Ureter (tissue), 1 donor: ENCODE results near the gene NTRK2. TPM values are rescaled to one million over a fixed set of nuclear protein-coding genes. Genes with fewer than 3 reads are reported as not detected.

Source experiments
- DNase-seq: peaks from one replicate; pipeline ENCODE4 v3.0.0-alpha.2; 2020; ENCODE audit warnings: low spot score
- total RNA-seq: library from RNA; stranded (reverse); gene quantifications from one replicate; pipeline ENCODE4 v1.2.4, GENCODE V29; 2023
- donor health status: DM: yes; HTN: yes; CAD: no.

The NTRK2 gene
- total RNA-seq, 1 donor from 2014 or later = 3.0 TPM

GRCh38 chr9:85020791-85021190, 351.3 kb downstream of the NTRK2 start:
- no peak for DNase-seq

- no peak for DNase-seq
These were observed 352.2 kb downstream of the NTRK2 start for GRCh38 chr9:85021686-85022085.

GRCh38 chr9:85024374-85024773, 354.8 kb downstream of the NTRK2 start:
- no peak for DNase-seq

GRCh38 chr9:85025638-85026037, 356.1 kb downstream of the NTRK2 start:
- DNase-seq = no peak

- DNase-seq = no peak
These were observed 358.3 kb downstream of the NTRK2 start for GRCh38 chr9:85027870-85028269.

GRCh38 chr9:85030316-85030715, 360.8 kb downstream of the NTRK2 start:
- DNase-seq = no peak

GRCh38 chr9:85036496-85036895, 367.0 kb downstream of the NTRK2 start:
- no peak for DNase-seq

- no peak for DNase-seq
These were observed 368.5 kb downstream of the NTRK2 start for GRCh38 chr9:85038061-85038460.

- DNase-seq = no peak
These were observed 369.5 kb downstream of the NTRK2 start for GRCh38 chr9:85038824-85039608.

- no peak for DNase-seq
These were observed 370.6 kb downstream of the NTRK2 start for GRCh38 chr9:85040146-85040545.

- no peak for DNase-seq
These were observed 371.4 kb downstream of the NTRK2 start for GRCh38 chr9:85040821-85041465.

- no peak for DNase-seq
These were observed 372.1 kb downstream of the NTRK2 start for GRCh38 chr9:85041466-85042137.

- DNase-seq = no peak
These were observed 373.6 kb downstream of the NTRK2 start for GRCh38 chr9:85042981-85043647.

- no peak for DNase-seq
These were observed 375.7 kb downstream of the NTRK2 start for GRCh38 chr9:85045271-85045670.

GRCh38 chr9:85046475-85046874, 376.9 kb downstream of the NTRK2 start:
- DNase-seq = no peak

GRCh38 chr9:85053206-85053786, 383.8 kb downstream of the NTRK2 start:
- no peak for DNase-seq

- no peak for DNase-seq
These were observed 384.5 kb downstream of the NTRK2 start for GRCh38 chr9:85054017-85054416.

- no peak for DNase-seq
These were observed 386.1 kb downstream of the NTRK2 start for GRCh38 chr9:85055506-85056202.

GRCh38 chr9:85056203-85056572, 386.7 kb downstream of the NTRK2 start:
- no peak for DNase-seq

GRCh38 chr9:85061969-85062368, 392.4 kb downstream of the NTRK2 start:
- DNase-seq = no peak

- no peak for DNase-seq
These were observed 393.0 kb downstream of the NTRK2 start for GRCh38 chr9:85062385-85063022.
